Measurements from ENCODE around the gene FAM13B.
"Not testable (repeated sequence)": the region's sequence is repeated elsewhere in the genome, so short reads cannot be mapped to it uniquely, and the experiment has no call there.

The FAM13B gene

DNA sequence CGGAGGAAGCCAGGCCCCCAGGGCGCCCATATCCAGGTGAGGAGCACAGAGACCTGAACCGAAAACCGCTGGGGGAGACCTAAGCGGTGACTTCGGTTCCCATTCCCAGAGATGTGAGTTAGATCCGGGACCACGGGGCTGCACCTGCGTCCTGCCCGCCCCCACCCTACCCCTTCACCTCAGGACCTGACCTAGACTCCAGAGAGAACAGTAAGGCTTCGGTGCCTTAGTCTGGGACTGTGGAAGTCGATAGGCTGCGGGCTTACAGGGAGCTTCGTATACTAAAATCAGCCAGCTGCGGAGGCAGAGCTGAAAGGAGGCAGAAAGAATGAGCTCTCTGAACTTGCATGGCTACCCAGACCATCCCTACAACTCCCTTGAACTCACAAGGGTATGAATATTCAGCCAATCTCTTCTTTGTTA, 518 bp upstream of the FAM13B start:
- DNase-seq: no peak

DNA sequence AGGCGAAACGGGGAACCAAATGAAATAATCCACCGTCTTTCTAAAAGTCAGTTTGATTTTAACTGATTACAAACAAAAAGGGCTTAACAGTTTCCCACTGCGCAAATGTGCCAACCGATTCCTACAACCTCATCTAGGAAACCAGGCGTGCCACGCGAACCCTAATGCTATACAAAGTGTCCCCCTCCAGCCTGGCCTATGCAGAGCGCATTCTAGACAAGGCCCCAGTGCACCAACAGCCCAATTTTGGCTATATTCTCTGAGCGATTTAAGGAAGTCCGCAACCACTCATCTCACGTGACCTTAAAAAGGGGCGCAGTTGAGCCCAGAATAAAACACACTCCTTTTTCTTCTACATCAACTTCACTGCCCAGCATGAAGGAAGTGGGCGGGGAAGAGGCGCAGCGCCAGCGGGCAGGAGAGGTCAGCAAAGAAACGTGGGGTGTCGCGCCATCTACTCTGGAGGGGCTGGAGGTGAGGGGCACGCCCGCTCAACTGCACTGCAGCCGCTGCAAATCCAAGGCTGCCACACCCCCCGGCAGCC, 779 bp downstream of the FAM13B start:
- no peak for DNase-seq

DNA sequence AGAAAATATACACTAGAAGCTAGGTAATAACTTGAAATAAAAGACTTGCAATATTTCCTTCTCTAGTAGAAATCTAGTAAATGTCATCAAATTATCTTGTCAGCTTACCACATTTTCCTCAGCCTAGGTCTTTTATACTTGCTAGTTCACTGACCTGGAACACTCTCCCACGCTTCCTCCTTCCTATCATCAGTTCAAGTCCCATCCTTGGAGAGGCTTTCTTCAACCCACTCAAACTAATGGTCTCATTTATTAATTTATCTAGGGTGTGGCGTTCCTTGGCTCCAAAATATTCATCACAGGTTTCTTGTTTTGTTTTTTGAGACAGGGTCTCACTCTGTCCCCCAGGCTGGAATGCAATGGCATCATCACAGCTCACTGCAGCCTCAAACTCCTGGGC, 2.9 kb downstream of the FAM13B start:
- no peak for DNase-seq

DNA sequence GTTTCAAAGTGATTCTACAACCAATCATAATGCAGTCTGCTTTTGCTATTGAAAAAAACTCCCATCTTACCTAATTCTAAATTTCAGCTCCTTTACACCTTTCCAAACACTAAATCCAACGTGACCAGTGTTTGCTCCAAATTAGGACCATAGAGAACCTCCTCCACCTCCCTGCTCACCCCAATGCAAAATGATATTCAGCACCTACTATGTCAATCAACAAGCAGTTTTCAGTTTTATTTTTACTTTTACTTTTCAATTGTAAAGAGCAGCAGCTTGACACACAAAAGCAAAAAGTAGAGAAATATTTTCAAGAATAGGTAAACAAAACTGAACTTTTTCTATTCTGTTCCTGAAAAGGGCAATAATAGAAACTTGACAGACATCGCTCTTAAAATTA, 3.4 kb downstream of the FAM13B start:
- no peak for DNase-seq

DNA sequence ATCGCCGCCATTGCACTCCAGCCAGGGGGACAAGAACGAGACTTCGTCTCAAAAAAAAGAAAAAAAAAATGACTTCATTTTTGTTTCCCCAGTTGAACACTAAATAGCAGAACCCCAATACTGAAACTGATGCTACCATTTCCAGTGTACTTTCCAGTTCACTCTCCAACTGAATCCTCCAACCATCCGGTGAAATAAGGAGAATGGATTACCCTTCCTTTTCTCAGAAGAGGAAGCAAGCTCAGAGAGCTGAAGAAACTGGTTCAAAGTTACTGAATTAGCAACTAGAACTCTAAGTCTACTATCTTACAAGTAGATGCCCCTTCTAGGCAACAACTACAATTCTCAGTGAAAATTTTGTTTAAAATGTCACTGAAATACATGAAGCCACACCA, 3.9 kb downstream of the FAM13B start:
- DNase-seq: no peak

DNA sequence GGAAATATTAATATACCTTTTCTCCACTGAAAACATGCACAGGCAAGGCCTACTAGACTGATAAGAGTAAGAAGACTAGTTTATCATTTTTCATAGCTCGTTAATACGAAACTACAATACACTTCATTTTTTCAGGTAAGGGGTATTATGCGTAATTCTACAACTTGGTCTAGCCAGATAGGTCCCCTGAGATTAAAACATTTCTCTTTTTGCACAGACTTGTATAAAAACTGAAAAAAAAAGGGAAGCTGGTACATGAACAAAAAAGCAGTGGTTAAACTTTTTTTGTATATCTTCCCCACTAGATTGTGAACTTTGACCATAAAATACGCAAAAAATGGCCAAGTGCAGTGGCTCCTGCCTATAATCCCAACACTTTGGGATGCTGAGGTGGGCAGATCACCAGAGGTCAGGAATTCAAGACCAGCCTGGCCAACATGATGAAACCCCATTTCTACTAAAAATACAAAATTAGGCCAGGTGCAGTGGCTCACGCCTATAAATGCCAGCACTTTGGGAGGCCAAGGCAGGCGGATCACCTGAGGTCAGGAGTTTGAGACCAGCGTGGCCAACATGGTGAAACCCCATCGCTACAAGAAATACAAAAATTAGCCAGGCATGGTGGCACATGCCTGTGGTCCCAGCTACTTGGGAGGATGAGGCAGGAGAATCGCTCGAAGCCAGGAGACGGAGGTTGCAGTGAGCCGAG, 4.5 kb downstream of the FAM13B start:
- not testable (repeated sequence) for DNase-seq

DNA sequence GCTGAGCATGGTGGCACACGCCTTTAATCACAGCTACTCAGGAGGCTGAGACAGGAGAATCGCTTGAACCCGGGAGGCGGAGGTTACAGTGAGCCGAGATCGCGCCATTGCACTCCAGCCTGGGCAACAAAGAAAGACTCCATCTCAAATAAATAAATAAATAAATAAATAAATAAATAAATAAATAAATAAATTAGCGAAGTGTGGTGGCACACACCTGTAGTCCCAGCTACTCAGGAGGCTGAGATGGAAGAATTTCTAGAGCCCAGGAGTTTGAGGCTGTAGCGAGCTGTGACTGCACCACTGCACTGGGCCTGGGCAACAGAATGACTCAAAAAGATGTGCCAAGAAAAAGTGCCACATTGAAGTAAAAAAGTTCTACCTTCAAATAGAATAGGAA, 6.1 kb downstream of the FAM13B start:
- DNase-seq: not testable (repeated sequence)

DNA sequence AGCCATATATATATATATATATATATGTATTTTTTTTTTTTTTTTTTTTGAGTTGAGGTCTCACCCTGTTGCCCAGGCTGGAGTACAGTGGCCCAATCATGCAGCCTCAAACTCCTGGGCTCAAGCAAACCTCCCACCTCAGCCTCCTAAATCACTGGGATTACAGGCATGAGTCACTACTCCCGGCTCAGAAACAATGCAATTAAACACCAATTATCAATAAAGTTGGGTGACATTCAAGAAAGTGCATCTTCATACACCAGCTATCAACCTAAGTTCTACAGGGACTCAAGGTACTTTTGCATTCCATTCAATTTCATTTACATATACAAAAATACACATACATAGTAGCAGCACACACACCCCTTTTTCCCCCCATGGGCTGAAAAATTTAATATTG, 7.6 kb downstream of the FAM13B start:
- no peak for DNase-seq

DNA sequence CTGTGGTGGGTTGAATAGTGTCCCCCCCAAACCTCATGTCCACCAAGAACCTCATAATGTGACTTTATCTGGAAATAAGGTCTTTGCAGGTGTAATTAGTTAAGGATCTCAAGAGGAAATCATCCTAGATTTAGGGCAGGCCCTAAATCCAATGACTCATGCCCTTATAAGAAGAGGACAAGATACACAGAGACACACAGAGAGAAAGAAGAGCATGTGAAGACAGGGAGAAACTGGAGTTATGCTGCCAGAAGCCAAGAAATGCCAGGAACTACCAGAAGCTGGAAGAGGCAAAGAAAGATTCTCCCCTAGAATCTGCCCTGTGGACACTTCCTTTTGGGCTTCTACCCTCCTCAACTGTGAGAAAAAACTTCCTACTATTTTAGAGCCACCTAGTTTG, 8.8 kb downstream of the FAM13B start:
- DNase-seq: no peak

DNA sequence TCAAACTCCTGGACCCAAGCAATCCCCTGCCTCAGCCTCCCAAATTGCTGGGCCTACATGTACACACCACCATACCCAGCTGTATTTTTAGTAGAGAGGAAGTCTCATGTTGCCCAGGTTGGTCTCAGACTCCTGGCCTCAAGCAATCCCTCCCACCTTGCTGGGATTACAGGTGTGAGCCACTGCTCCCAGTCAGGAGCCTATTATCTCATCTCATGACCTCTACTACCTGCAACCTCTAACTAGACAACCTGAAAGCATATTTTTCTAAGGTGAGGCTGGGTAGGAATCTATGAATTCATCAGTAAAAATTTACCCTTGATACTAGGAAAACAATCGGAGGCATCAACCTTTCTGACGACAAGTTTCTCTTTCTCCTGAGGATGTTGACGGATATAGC, 10.0 kb downstream of the FAM13B start:
- no peak for DNase-seq

DNA sequence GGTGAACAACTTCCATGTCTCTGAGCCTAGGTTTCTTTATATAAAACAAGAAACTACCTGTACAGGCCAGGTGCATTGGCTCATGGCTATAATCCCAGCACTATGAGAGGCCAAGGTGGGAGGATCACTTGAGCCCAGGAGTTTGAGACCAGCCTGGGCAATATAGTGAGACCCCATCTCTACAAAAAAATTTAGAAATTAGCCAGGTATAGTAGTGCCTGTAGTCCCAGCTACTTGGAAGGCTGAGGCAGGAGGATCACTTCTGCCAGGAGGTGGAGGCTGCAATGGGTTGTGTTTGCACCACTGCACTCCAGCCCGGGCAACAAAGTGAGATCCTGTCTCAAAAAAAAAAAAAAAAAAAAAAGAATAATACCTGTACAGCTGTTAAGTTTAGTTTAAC, 11.1 kb downstream of the FAM13B start:
- no peak for DNase-seq

DNA sequence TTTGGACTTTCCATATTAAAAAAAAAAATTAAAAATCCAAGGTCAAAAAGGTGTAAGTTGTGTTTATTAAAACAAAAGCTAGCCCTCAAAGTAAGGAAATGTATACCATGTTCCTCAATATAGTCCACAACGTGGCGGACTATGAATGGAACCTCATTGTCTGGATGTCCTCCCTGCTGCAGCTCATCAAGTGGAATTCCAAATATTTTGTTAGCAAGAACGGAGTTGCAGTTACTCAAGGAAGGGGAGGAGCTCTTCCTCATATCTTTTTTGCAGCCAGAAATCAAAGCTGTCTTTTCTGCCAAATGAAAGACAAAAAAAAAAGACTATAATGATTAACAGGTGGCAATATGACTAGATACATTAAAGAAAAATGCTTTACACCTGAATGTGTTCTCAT, 14.0 kb downstream of the FAM13B start:
- DNase-seq: no peak

DNA sequence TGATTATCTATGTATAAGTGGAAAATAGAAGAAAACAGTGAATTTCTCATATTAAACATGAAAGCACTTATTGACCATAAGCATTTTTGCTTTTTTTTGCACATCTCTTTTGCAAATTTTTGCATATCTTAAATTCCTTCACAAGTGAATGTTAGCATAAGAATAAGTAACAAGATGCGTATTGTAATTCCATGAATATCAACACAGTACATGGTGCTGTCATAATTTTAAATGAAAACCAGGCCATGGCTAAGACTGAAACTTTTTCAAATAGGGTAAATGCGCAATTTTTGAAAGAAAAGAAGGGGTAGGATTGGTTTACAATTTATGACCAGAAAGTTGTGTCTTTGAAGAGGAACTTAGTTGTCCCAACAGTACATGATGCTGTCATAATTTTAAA, 17.0 kb downstream of the FAM13B start:
- no peak for DNase-seq

DNA sequence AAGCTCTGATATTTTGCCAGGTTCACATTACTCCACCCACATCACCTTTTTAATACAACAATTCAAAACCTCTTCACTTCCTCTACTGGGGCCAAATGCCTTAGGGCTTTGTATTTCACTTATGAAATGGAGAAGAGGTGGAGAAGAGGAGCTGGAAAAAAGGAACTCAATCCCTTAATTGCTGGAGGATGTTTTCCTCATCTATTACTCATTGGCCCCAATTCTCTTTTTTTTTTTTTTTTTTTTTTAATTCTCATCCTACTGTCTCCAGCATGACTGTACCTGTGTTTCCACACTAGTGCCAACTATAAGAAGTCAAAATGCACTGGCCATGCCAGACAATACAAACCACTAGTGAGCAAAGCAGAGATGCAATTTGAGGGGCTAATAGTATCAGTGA, 20.9 kb downstream of the FAM13B start:
- no peak for DNase-seq

DNA sequence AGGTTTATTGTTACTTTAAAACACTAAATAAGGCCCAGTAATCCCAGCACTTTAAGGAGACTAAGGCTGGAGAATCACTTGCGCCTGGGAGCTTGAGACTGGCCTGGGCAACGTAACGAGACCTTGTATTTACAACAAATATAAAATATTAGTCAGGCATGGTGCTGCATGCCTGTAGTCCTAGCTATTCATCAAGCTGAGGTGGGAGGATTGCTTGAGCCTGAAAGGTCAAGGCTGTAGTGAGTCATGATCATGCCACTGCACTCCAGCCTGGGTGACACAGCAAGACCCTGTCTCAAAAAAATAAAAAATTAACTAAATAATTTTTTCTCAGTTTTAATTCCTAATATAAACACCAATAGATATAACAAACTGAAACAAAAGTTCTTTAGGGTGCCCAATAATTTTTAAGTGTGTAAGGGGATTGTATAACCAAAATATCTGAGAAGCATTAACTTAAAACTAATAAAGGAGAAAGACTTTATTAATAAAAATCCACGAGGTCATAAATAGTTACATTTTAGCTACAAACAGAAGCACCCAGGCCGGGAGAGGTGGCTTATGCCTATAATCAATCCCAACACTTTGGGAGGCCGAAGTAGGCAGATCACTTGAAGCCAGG, 32.7 kb downstream of the FAM13B start:
- no peak for DNase-seq

DNA sequence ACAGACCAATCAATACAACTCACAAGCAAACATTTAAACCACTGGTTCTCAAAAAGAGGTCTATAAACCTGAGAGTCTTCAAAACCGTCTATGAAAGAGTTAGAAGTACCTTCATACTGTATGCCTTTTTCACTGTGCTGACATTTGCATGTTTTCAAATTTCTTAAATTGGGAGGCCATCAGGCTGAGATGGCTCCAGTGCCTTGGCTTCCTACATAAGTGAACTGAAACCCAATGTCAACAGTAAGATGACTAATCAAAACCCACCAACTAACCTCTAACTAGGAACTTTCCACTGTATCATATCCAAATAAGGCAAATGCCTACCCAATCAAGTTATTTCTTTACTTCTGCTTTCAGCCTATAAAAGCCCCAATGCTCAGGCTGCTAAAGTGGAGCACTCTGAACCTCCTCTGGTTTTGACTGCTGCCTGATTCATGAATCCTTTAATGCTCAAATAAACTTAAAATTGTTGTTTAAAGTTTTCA, 35.1 kb downstream of the FAM13B start:
- DNase-seq: peak; percentile 34

DNA sequence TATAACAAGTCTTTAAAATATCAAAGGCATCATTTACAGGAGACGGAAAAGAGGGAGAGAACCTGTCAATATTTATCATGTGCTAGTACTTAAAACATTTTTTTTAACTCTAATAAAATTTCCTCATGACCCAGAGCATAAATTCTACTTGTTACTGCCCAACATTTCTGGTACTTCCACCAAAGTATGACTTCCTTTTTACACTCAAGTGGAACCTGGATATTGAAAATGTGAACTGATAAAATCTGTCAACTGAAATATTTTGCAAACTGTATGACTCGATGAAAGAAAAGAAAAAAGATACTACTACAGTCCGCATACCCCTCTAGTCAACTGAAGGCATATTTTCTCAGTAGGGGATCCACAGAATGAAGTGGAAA, 37.1 kb downstream of the FAM13B start:
- DNase-seq: no peak

DNA sequence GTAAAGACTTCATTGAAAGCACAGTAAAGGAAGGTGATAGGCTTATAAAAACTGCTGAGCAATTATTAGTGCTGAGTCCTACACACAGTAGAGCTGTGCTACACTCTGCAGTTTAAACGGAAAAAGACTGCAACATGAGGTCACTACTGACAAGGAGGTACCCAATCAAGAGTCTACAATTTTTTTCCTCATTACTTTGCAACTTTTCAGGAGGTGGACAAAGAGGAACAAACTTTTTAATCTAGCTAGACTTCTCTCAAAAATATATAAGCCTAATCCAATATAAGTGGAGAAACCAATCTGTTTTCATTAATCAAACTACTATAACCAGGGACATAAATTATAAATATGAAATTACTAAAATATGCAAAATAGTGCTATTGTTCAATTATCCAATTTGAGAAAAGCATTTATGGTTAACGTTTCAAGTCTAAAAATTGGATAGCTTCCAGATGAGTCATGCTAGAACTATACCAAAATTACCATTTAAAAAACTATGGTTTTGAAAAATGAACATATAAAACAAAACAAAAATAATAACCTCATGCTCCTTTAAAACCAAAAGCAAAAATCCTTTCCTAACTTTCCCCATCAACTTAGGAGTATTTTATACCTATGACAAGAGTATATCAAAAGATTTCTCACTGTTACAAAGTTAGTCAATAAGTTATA, 37.7 kb downstream of the FAM13B start:
- DNase-seq: no peak

DNA sequence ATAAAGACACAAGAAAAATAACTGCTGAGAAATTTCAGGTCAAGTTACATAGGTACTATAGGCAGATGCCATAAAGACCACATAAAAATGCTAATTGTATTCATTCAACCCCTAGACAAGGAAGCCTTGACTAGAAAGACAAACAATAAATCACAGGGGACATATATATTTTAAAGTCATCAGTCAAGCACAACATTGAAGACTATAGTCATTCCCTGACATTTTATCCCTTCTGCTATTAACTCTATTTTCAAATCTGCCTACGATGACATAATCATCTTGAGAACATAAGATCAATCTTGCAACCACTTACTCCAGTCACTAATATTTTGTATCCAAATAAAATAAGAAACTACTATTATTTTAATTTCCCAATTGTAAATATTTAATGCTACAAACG, 38.3 kb downstream of the FAM13B start:
- no peak for DNase-seq

DNA sequence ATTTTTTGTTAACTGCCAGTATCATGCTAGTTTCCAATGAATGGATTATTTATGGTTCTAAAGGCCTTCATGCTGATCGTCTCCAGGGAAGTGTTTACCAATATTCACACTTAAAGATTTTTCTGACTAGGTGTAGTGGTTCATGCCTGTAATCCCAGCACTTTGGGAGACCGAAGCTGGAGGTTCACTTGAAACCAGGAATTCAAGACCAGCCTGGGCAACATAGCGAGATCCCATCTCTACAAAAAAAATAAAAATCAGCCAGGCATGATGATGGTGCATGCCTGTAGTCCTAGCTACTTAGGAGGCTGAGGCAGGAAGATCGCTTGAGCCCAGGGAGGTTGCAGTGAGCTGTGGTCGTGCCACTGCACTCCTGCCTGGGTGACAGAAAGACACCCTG, 43.5 kb downstream of the FAM13B start:
- DNase-seq: no peak

DNA sequence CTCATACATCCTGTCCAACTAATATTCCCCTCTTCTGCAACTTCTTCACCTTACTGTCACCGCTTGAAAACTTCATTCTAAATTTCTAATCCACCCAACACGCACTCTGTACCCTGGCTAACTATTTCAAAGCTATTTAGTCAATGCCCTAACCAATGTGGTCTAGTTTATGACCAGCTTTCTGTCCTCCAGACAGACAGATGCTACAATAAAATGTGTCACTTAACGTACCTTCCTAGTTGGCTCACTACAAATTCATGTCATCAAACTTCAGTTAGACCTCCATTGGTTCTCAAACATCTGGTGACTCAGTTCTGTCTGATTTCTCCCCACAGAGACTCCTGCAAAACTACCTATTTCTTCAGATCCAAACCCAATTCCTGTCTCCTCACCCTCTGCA, 57.7 kb downstream of the FAM13B start:
- no peak for DNase-seq

DNA sequence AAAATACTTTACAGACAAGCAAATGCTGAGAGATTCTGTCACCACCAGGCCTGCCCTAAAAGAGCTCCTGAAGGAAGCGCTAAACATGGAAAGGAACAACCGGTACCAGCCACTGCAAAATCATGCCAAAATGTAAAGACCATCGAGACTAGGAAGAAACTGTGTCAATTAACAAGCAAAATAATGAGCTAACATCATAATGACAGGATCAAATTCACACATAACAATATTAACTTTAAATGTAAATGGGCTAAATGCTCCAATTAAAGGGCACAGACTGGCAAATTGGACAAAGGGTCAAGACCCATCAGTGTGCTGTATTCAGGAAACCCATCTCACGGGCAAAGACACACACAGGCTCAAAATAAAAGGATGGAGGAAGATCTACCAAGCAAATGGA, 62.5 kb downstream of the FAM13B start:
- not testable (repeated sequence) for DNase-seq

DNA sequence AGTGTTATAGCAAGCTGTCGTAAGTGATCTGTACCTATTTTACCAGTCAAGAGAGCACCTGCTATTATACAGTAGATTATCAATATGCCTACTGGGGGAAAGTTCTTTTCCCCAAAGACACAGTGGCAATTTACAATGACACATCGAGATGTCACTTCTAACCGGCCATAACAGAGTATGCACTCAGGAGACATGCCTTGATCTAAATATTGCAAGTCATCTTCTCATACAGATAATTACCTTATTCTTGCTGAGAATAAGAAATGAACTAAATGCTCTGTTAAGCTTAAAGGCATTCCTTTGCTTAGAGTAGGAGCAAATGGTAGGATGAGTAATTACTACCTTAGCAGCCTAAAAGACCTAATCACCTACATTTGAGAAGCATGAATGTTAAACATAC, 72.1 kb downstream of the FAM13B start:
- DNase-seq: no peak

DNA sequence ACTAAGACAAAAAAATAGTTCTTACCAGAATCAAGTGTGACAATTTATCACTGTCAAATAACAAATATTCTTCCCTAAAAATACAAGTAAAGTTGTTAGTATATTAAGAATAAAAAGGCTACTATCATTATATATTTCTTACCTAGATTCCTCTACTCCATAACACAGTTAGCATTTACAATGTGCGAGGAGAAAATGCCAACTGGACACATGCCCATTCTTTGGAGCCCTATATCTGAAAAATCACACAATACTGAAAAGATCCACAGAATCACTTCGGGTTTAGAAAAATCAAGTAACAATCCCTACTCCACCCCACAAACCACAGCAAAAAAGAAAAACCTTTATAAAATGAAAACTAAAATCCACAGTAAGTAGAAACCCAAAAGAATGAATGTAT, 72.7 kb downstream of the FAM13B start:
- DNase-seq: no peak

All from stimulated activated CD4-positive, alpha-beta T cell treated with anti-CD3 and anti-CD28 coated beads, Interleukin-15, amount 100 ng/mL, for 24 hours (primary cell).